Measurements from ENCODE around the gene USP36.
A peak's percentile ranks its signal among the peaks of the same experiment; 100 is the strongest.

USP36 gene

GRCh38 chr17:78785663-78786057 is 55.0 kb downstream of the USP36 start:
- no peak for DNase-seq (ENCODE audit: low read depth, low spot score)
- H3K4me1 ChIP-seq (ENCODE audit: insufficient read depth, insufficient read length), result peaks cover 10% of the 10 kb centered on the region

DNA sequence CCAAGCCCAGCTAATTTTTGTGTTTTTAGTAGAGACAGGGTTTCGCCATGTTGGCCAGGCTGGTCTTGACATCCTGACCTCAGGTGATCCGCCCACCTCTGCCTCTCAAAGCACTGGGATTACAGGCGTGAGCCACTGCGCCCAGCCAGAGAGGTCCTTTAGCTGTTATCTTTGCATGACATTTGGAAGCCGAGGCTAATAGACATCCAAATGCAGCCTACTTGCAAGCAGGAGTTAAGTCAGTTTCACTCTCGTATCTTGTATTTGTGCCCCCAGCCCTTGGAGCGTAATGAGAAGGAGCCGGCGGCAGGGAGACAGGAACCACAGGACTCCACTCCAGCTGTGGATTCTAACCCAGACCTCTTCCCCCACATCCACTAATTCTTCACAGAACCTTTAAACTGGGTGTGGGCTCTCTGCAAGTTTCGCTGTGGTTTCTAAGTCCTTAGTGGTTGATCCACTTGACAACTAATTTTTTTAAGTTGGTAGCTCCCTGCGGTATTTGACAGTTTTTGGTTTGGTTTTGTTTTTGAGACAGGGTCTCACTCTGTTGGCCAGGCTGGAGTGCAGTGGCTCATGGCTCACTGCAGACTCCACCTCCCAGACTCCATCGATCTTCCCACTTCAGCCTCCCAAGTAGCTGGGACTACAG is 55.5 kb downstream of the USP36 start:
- no peak overlapping the region for H3K9ac ChIP-seq (ENCODE audit: insufficient read length, low read depth)
- no peaks in the 10 kb centered on the region for H3K27me3 ChIP-seq (ENCODE audit: insufficient read depth, insufficient read length)
- H3K36me3 ChIP-seq (ENCODE audit: insufficient read depth, insufficient read length, low read length), result peaks cover 5% of the 10 kb centered on the region
- H3K4me3 ChIP-seq (ENCODE audit: insufficient read length, low read depth), result no peak overlapping the region
- no peak for DNase-seq (ENCODE audit: low read depth, low spot score)
- peaks cover 13% of the 10 kb centered on the region for H3K4me1 ChIP-seq (ENCODE audit: insufficient read depth, insufficient read length)
- TF ChIP-seq ZNF274 (IDR thresholded peaks at IDR 0.05; ENCODE audit: low read depth, low read length) (no peak), YY1 (IDR thresholded peaks at IDR 0.05; ENCODE audit: insufficient read depth, insufficient read length) (no peak)
- no peaks in the 10 kb centered on the region for H3K9me3 ChIP-seq (ENCODE audit: insufficient read depth, low read length)

More at GRCh38 chr17:78785663-78786057, 55.0 kb downstream of the USP36 start:
- no peaks in the 10 kb centered on the region for H3K27me3 ChIP-seq (ENCODE audit: insufficient read depth, insufficient read length)
- H3K9me3 ChIP-seq (ENCODE audit: insufficient read depth, low read length), result no peaks in the 10 kb centered on the region
- H3K4me3 ChIP-seq (ENCODE audit: insufficient read length, low read depth), result no peak overlapping the region
- H3K9ac ChIP-seq (ENCODE audit: insufficient read length, low read depth), result no peak overlapping the region
- TF ChIP-seq YY1 (IDR thresholded peaks at IDR 0.05; ENCODE audit: insufficient read depth, insufficient read length), result no peak
- no peak for TF ChIP-seq SUZ12 (IDR thresholded peaks at IDR 0.05; ENCODE audit: extremely low read depth, insufficient read depth, insufficient read length)
- no peak for TF ChIP-seq ZNF274 (IDR thresholded peaks at IDR 0.05; ENCODE audit: low read depth, low read length)
- H3K36me3 ChIP-seq (ENCODE audit: insufficient read depth, insufficient read length, low read length), result peaks cover 7% of the 10 kb centered on the region

GRCh38 chr17:78784352-78784751 is 56.3 kb downstream of the USP36 start:
- DNase-seq (ENCODE audit: low read depth, low spot score), result no peak
- Histone ChIP-seq H3K9me3 (ENCODE audit: insufficient read depth, low read length) (no peaks in the 10 kb centered on the region), H3K4me1 (ENCODE audit: insufficient read depth, insufficient read length) (peaks cover 11% of the 10 kb centered on the region), H3K27me3 (ENCODE audit: insufficient read depth, insufficient read length) (no peaks in the 10 kb centered on the region), H3K9ac (ENCODE audit: insufficient read length, low read depth) (no peak overlapping the region), H3K4me3 (ENCODE audit: insufficient read length, low read depth) (no peak overlapping the region), H3K36me3 (ENCODE audit: insufficient read depth, insufficient read length, low read length) (peaks cover 5% of the 10 kb centered on the region)
- TF ChIP-seq YY1 (IDR thresholded peaks at IDR 0.05; ENCODE audit: insufficient read depth, insufficient read length), result no peak

- no peaks in the 10 kb centered on the region for H3K27me3 ChIP-seq (ENCODE audit: insufficient read depth, insufficient read length)
- no peak overlapping the region for H3K4me3 ChIP-seq (ENCODE audit: insufficient read length, low read depth)
- H3K9ac ChIP-seq (ENCODE audit: insufficient read length, low read depth), result no peak overlapping the region
- H3K4me1 ChIP-seq (ENCODE audit: insufficient read depth, insufficient read length), result peaks cover 11% of the 10 kb centered on the region
- DNase-seq (ENCODE audit: low read depth, low spot score), result no peak
- no peaks in the 10 kb centered on the region for H3K9me3 ChIP-seq (ENCODE audit: insufficient read depth, low read length)
- TF ChIP-seq SUZ12 (IDR thresholded peaks at IDR 0.05; ENCODE audit: extremely low read depth, insufficient read depth, insufficient read length), result no peak
- TF ChIP-seq YY1 (IDR thresholded peaks at IDR 0.05; ENCODE audit: insufficient read depth, insufficient read length), result no peak
- no peak for TF ChIP-seq ZNF274 (IDR thresholded peaks at IDR 0.05; ENCODE audit: low read depth, low read length)
- peaks cover 5% of the 10 kb centered on the region for H3K36me3 ChIP-seq (ENCODE audit: insufficient read depth, insufficient read length, low read length)
Measured at GRCh38 chr17:78783711-78784324, 56.8 kb downstream of the USP36 start.

- no peaks in the 10 kb centered on the region for H3K27me3 ChIP-seq (ENCODE audit: insufficient read depth, insufficient read length)
- no peaks in the 10 kb centered on the region for H3K36me3 ChIP-seq (ENCODE audit: insufficient read depth, insufficient read length, low read length)
- no peaks in the 10 kb centered on the region for H3K9me3 ChIP-seq (ENCODE audit: insufficient read depth, low read length)
- TF ChIP-seq YY1 (IDR thresholded peaks at IDR 0.05; ENCODE audit: insufficient read depth, insufficient read length) (no peak), SUZ12 (IDR thresholded peaks at IDR 0.05; ENCODE audit: extremely low read depth, insufficient read depth, insufficient read length) (no peak), ZNF274 (IDR thresholded peaks at IDR 0.05; ENCODE audit: low read depth, low read length) (no peak)
- H3K9ac ChIP-seq (ENCODE audit: insufficient read length, low read depth), result peak within 1 kb of the TSS; percentile 88
- no peak for DNase-seq (ENCODE audit: low read depth, low spot score)
- H3K4me1 ChIP-seq (ENCODE audit: insufficient read depth, insufficient read length), result peaks cover 9% of the 10 kb centered on the region
- H3K4me3 ChIP-seq (ENCODE audit: insufficient read length, low read depth), result peak within 1 kb of the TSS; percentile 78
Measured at GRCh38 chr17:78781893-78782304, 58.7 kb downstream of the USP36 start, which contains the start of gene CYTH1. Gene CYTH1, minus strand, starts transcription at chr17:78782273. Its CDS starts 50 bp downstream, at chr17:78782223.

GRCh38 chr17:78781104-78781892 is 59.3 kb downstream of the USP36 start:
- no peak for DNase-seq (ENCODE audit: low read depth, low spot score)
- no peak for TF ChIP-seq YY1 (IDR thresholded peaks at IDR 0.05; ENCODE audit: insufficient read depth, insufficient read length)
- no peak for TF ChIP-seq ZNF274 (IDR thresholded peaks at IDR 0.05; ENCODE audit: low read depth, low read length)
- TF ChIP-seq SUZ12 (IDR thresholded peaks at IDR 0.05; ENCODE audit: extremely low read depth, insufficient read depth, insufficient read length), result no peak

DNA sequence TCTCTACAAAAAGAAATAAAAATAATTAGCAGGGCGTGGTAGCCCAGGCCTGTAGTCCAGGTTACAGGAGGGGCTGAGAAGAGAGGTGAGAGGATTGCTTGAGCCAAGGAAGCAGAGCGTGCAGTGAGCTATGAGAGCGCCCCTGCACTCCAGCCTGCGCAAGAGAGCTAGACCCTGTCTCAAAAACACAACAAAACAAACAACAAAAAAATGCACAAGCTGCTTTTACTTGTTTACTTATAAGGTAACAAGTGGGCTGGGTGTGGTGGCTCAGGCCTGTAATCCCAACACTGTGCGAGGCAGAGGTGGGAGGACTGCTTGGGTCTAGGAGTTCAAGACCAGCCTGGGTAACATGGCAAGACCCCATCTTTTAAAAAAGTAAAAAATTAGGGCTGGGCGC is 60.3 kb downstream of the USP36 start:
- no peaks in the 10 kb centered on the region for H3K27me3 ChIP-seq (ENCODE audit: insufficient read depth, insufficient read length)
- no peak for DNase-seq (ENCODE audit: low read depth, low spot score)
- peaks cover 7% of the 10 kb centered on the region for H3K4me1 ChIP-seq (ENCODE audit: insufficient read depth, insufficient read length)
- TF ChIP-seq YY1 (IDR thresholded peaks at IDR 0.05; ENCODE audit: insufficient read depth, insufficient read length), result no peak
- no peaks in the 10 kb centered on the region for H3K36me3 ChIP-seq (ENCODE audit: insufficient read depth, insufficient read length, low read length)
- no peaks in the 10 kb centered on the region for H3K9me3 ChIP-seq (ENCODE audit: insufficient read depth, low read length)
- H3K4me3 ChIP-seq (ENCODE audit: insufficient read length, low read depth), result no peak overlapping the region
- H3K9ac ChIP-seq (ENCODE audit: insufficient read length, low read depth), result peak overlapping the region; percentile 32

More at GRCh38 chr17:78781104-78781892, 59.3 kb downstream of the USP36 start:
- Histone ChIP-seq H3K9me3 (ENCODE audit: insufficient read depth, low read length) (no peaks in the 10 kb centered on the region), H3K36me3 (ENCODE audit: insufficient read depth, insufficient read length, low read length) (no peaks in the 10 kb centered on the region), H3K4me3 (ENCODE audit: insufficient read length, low read depth) (peak overlapping the region; percentile 78), H3K9ac (ENCODE audit: insufficient read length, low read depth) (peak overlapping the region; percentile 88), H3K27me3 (ENCODE audit: insufficient read depth, insufficient read length) (no peaks in the 10 kb centered on the region), H3K4me1 (ENCODE audit: insufficient read depth, insufficient read length) (peaks cover 7% of the 10 kb centered on the region)
